GM23338 (cell line): ENCODE results near the gene TGFBR3.

Experiments used
- CREB1 ChIP-seq: fragments of 250-450 bp; sonication (Bioruptor Pico); IDR thresholded peaks from 2 replicates; pipeline ENCODE4 v1.5.0; 2020; ENCODE audit warnings: low read depth, mild to moderate bottlenecking, moderate library complexity
- EZH2 ChIP-seq: fragments of 200-600 bp; sonication (generic); IDR thresholded peaks from one replicate; pipeline ENCODE4 v1.8.0; 2017; ENCODE audit warnings: antibody characterized with exemption, mild to moderate bottlenecking, low read depth; ENCODE audit not compliant: unreplicated experiment
- EZH2phosphoT487 ChIP-seq: fragments of 200-600 bp; sonication (generic); IDR thresholded peaks from one replicate; pipeline ENCODE4 v1.8.1; 2018; ENCODE audit warnings: antibody characterized with exemption; ENCODE audit not compliant: unreplicated experiment
- JUNB ChIP-seq: IDR thresholded peaks from one replicate; pipeline ENCODE4 v1.6.1; 2016; ENCODE audit warnings: antibody characterized with exemption; ENCODE audit not compliant: unreplicated experiment
- NANOG ChIP-seq: IDR thresholded peaks from 2 replicates; pipeline ENCODE4 v1.6.1; 2016; ENCODE audit warnings: antibody characterized with exemption, borderline replicate concordance
- POLR2AphosphoS5 ChIP-seq: IDR thresholded peaks from 2 replicates; pipeline ENCODE4 v1.6.1; 2016; ENCODE audit warnings: antibody characterized with exemption, low read depth
- STAT1 ChIP-seq: IDR thresholded peaks from one replicate; pipeline ENCODE4 v1.6.1; 2016; ENCODE audit warnings: antibody characterized with exemption; ENCODE audit not compliant: unreplicated experiment
- ZNF331 ChIP-seq: fragments of 250-450 bp; sonication (Bioruptor Pico); IDR thresholded peaks from 2 replicates; pipeline ENCODE4 v1.5.0; 2020; ENCODE audit warnings: low read depth, mild to moderate bottlenecking, moderate library complexity
- TF ChIP-seq, protein P1 (sequence below): IDR thresholded peaks from one replicate; pipeline ENCODE4 v1.6.1; 2018; ENCODE audit warnings: antibody characterized with exemption; ENCODE audit not compliant: unreplicated experiment
- TF ChIP-seq, protein P2 (sequence below), 2 experiments: fragments of 200-600 bp in 1 of 2; sonication (generic) in 1 of 2; conservative IDR thresholded peaks; 2 replicates each; pipeline versions ENCODE4 v1.5.1 to v1.6.1; 2016 to 2017; ENCODE audit warnings: antibody characterized with exemption in 2 of 2, low read depth in 2 of 2, mild to moderate bottlenecking in 2 of 2, moderate library complexity in 1 of 2
- TF ChIP-seq, protein P3 (sequence below): IDR thresholded peaks from 2 replicates; pipeline ENCODE4 v1.6.1; 2016; ENCODE audit warnings: antibody characterized with exemption

DNA sequence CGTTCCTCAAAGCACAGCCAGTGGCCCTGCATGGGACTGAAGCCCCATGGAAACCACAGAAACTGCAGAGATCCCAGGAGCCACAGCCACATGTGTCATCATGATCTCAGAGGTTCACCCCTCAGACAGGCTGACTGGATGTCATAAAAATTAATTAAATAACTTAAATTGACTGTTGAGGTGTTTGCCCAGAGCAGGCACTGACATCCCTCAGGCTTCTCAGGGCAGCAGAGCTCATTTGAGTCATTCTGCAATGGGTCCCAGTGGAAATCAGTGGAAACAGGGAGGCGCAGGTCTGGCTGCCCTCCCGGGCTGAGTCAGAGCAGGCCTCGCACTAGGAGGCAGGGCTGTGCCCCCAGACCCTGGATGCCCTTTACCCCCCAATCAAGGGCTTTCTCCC, 250.2 kb downstream of the TGFBR3 start:
- TF ChIP-seq, protein P1, sequence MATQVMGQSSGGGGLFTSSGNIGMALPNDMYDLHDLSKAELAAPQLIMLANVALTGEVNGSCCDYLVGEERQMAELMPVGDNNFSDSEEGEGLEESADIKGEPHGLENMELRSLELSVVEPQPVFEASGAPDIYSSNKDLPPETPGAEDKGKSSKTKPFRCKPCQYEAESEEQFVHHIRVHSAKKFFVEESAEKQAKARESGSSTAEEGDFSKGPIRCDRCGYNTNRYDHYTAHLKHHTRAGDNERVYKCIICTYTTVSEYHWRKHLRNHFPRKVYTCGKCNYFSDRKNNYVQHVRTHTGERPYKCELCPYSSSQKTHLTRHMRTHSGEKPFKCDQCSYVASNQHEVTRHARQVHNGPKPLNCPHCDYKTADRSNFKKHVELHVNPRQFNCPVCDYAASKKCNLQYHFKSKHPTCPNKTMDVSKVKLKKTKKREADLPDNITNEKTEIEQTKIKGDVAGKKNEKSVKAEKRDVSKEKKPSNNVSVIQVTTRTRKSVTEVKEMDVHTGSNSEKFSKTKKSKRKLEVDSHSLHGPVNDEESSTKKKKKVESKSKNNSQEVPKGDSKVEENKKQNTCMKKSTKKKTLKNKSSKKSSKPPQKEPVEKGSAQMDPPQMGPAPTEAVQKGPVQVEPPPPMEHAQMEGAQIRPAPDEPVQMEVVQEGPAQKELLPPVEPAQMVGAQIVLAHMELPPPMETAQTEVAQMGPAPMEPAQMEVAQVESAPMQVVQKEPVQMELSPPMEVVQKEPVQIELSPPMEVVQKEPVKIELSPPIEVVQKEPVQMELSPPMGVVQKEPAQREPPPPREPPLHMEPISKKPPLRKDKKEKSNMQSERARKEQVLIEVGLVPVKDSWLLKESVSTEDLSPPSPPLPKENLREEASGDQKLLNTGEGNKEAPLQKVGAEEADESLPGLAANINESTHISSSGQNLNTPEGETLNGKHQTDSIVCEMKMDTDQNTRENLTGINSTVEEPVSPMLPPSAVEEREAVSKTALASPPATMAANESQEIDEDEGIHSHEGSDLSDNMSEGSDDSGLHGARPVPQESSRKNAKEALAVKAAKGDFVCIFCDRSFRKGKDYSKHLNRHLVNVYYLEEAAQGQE, result no peak
- TF ChIP-seq, protein P2, sequence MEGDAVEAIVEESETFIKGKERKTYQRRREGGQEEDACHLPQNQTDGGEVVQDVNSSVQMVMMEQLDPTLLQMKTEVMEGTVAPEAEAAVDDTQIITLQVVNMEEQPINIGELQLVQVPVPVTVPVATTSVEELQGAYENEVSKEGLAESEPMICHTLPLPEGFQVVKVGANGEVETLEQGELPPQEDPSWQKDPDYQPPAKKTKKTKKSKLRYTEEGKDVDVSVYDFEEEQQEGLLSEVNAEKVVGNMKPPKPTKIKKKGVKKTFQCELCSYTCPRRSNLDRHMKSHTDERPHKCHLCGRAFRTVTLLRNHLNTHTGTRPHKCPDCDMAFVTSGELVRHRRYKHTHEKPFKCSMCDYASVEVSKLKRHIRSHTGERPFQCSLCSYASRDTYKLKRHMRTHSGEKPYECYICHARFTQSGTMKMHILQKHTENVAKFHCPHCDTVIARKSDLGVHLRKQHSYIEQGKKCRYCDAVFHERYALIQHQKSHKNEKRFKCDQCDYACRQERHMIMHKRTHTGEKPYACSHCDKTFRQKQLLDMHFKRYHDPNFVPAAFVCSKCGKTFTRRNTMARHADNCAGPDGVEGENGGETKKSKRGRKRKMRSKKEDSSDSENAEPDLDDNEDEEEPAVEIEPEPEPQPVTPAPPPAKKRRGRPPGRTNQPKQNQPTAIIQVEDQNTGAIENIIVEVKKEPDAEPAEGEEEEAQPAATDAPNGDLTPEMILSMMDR (conservative IDR thresholded peaks at IDR 0.05; ENCODE audit: low read depth in 2 of 2), result no peak
- no peak for TF ChIP-seq POLR2AphosphoS5
- TF ChIP-seq ZNF331 (CRISPR knock-in tag), result no peak
- no peak for TF ChIP-seq EZH2
- TF ChIP-seq, protein P3, sequence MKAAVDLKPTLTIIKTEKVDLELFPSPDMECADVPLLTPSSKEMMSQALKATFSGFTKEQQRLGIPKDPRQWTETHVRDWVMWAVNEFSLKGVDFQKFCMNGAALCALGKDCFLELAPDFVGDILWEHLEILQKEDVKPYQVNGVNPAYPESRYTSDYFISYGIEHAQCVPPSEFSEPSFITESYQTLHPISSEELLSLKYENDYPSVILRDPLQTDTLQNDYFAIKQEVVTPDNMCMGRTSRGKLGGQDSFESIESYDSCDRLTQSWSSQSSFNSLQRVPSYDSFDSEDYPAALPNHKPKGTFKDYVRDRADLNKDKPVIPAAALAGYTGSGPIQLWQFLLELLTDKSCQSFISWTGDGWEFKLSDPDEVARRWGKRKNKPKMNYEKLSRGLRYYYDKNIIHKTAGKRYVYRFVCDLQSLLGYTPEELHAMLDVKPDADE, result no peak
- no peak for TF ChIP-seq STAT1
- no peak for TF ChIP-seq EZH2phosphoT487
- TF ChIP-seq CREB1 (CRISPR knock-in tag), result no peak
- TF ChIP-seq NANOG, result no peak
- TF ChIP-seq JUNB, result no peak
